Hepatocyte (in vitro differentiated cells): ENCODE results near the gene CHCHD6.

Source experiments
- CTCF ChIP-seq: fragments of 200-600 bp; sonication (generic); IDR thresholded peaks from 2 replicates; pipeline ENCODE4 v1.5.1; 2016; ENCODE audit warnings: antibody characterized with exemption, mild to moderate bottlenecking; ENCODE audit not compliant: poor library complexity
- EZH2 ChIP-seq: fragments of 200-600 bp; sonication (generic); IDR thresholded peaks from 2 replicates; pipeline ENCODE4 v1.6.1; 2016; ENCODE audit warnings: antibody characterized with exemption, mild to moderate bottlenecking, borderline replicate concordance

GRCh38 chr3:126891791-126892190 is 187.8 kb downstream of the CHCHD6 start:
- TF ChIP-seq CTCF (no peak), EZH2 (no peak)
